ENCODE measurements around the gene CAP1.

Gene CAP1

DNA sequence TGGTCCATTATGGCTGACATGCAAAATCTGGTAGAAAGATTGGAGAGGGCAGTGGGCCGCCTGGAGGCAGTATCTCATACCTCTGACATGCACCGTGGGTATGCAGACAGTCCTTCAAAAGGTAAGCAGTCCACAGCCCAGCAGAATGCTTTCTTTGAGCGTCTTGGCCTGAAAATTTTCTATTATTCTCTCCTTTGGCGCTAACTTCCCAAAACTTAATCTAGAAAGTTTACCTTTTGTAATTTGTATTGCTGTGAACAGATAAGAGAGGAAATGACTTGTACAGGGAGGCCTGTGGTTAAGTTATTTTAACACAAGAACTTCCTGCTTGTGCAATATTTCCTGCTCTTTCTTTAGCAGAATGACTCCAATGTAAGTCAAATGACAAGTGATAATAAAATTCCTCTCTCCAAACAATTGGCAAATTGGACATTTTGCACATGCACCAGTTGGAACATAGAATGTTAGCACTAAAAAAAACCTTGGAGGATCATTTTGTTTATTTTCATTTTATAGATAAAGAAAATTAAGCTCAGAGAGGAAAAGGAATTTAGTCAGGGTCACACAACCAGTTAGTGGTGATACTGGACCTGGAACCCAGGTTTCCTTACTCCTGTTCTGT is 18.9 kb downstream of the CAP1 start:
- no peak for DNase-seq

DNA sequence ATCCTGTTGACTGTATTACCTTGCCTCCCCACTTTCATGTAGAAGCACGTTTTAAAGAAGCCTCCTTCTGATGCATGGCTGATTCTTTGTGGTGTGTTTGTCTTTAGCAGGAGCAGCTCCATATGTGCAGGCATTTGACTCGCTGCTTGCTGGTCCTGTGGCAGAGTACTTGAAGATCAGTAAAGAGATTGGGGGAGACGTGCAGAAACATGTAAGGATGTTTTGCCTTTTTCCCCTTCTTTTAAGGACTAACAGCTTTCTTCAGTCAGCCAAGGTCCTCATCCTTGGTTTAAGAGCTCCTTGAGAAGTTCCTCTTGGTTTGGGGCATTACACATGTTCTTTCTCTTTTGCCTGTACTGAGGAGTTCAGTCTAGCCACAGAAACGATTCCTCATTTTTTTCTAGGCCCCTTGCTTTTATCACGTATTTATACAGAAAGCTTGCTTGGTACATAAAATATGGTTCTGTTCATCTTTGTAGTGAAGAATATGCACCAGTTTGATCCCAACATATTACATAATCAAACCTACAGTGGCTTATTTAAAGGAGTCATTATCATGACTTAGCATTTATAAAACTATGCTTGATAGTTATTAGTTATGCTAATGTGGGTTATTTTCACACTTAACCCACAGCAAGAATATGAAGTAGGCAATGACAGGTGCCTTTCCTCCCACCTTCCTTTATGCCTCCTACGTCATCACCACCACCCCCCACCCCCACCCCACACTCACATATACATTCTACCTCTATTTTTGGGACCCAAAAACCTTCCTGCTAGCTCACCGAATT is 19.6 kb downstream of the CAP1 start:
- DNase-seq, result no peak

DNA sequence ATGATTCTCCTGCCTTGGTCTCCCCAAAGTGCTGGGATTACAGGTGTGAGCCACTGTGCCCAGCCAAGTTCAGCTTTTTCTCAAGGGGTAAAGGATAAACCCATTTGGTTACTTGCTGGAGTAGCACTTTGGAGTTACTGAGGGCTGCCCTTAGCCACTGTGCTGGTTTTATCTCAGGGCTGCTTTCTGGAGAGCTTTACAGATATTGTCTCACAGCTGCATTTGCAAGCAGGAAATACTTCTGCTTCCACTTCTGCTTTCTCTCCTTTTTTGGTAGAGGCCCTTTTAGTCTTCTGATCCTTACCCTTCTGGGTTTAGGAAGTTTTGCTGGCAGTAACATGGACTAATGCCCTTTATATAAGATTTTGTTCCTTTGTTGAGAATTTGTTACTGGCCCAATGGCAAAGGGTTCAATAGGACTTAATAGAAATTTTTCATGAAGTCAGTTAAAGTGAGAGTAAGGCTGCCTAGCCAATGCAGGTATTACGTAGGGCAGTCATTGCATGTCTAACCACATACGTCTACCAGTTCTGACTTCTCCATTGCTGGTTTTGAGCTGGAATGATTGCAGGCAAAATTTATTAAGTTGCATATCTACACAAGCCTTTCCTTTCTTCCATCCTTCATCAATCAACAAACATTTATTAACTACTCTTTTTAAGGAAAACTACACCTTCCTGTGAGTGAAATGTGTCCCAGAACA is 24.4 kb downstream of the CAP1 start:
- DNase-seq, result no peak

- no peak for DNase-seq
These were observed 26.5 kb downstream of the CAP1 start for GRCh38 chr1:40067023-40067422.

GRCh38 chr1:40067851-40068250 is 27.3 kb downstream of the CAP1 start:
- no peak for DNase-seq

GRCh38 chr1:40072142-40072541 is 31.6 kb downstream of the CAP1 start:
- DNase-seq, result peak in 1 of 3 experiments; percentile 4

DNA sequence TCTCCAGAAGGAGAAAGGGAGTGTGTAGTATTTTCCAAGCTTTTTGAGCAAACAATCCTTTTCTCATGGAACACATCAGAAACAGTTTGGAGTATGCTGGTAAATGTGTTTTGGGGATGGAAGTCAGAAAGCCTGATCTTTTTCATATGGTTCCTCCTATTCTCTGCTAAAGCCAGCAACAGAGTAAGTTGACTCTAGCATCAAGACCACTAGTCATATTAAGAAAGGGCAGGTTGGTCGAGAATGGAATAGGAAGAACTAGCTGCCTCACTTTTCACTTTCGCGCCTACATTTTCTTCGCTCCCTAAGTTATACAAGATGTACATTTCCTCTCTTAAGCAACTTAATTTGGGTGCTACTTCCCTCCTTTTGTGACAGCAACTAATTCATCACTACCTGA is 32.5 kb downstream of the CAP1 start:
- DNase-seq, result no peak

DNA sequence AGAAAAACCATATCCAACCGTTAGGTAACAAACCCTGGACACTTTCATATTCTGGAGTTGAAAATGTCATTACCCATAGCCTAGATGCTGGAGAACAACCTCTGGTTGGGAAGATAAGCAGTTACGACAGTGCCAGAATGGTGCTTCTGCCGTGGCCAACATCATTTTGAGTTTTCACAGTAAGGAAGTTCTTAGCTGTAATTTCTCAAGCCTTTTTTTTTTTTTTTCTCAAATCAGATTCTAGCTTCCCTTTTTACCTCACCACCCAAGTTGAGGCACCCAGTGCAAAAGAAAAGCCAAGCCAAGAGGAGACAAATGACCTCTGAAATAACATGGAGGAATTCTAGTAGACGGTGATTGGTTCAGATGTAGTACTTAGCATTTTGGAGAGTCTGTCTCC is 34.7 kb downstream of the CAP1 start:
- no peak for DNase-seq

- no peak for DNase-seq
These were observed 36.4 kb downstream of the CAP1 start for GRCh38 chr1:40076895-40077312.

DNA sequence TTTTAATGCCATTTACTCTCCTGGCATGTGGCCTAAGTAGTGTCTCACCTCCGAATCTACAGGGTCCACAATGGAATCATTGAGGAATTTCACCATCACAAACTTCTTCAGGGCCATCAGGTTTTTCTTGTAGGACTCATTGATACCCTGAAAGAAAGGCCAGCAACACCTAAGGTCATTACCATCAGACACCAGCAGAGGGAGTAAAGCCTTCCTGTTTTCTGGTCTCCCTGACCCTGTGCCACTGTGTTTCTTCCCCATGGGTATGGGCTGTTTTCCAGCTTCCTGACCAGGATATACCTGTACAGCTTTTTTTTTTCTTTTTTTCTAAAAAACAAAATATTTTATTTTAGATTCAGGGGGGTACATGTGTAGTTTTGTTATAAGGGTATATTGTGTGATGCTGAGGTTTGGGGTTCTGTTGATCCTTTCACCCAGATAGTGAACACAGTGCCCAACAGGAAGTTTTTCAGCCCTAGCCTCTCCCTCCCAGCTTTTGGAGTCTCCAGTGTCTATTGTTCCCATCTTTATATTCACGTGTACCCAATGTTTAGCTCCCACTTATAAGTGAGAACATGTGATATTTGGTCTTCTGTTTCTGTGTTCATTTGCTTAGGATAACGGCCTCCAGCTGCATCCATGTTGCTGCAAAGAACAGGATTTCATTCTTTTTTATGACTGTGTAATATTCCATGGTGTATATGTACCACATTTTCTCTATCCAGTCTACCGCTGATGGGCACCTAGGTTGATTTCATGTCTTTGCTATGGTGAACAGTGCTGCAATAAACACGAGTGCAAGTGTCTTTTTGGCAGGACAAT is 38.2 kb downstream of the CAP1 start:
- DNase-seq, result peak; percentile 28 to 76 (median 40)

GRCh38 chr1:40079774-40080400 is 39.4 kb downstream of the CAP1 start:
- DNase-seq, result no peak

DNA sequence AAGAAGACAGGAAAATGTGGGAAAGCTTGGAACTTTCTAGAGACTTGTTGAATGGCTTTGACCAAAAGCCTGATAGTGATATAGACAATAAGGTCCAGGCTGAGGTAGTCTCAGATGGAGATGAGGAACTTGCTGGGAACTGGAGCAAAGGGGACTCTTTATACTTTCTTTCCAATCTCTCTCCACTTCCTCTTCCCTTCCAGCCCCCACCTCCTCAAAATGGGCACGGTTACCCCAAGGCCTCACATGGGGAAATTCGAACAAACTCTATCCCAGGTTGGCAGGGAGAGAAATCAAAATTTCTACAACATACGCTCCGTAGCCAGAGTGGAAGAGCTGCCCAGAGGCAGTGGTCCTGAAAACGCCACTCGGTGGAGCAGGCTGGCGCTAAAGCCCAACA is 41.3 kb downstream of the CAP1 start:
- DNase-seq, result no peak

DNA sequence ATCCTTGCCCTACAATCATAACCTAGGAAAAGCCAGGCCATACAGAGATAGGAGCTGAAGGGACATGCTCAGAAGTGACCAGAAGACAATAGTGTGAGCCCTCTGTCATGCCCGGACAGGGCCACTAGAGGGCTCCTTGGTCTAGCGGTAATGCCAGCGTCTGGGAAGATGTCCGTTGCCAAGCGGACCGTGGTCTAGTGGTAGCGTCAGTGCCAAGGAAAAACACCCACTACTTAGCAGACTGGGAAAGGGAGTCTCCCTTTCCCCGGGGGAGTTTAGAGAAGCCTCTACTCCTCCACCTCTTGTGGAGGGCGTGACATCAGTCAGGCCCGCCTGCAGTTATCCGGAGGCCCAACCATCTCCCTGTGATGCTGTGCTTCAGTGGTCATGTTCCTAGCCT is 44.2 kb downstream of the CAP1 start:
- peak; percentile 44 to 67 (median 60) for DNase-seq

GRCh38 chr1:40090652-40091355 is 50.3 kb downstream of the CAP1 start:
- DNase-seq, result no peak

DNA sequence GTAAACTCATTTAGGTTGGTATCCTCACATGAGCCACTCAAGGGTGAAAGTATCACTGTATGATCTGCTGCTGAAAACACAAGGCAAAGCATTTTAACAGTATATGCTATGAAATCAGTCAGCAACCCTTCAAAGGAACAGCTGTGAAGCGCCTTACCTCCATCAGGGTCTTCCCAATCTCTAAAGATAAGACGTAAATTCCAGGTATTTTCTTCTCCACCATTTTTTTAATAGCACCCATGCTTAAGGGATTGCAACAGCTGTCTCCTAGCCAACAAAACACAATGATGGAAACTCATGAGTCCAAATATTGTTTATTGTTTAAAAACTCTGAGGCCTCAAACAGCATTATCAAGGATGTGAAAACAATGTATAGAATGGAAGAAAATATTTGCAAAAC is 51.7 kb downstream of the CAP1 start:
- no peak for DNase-seq

DNA sequence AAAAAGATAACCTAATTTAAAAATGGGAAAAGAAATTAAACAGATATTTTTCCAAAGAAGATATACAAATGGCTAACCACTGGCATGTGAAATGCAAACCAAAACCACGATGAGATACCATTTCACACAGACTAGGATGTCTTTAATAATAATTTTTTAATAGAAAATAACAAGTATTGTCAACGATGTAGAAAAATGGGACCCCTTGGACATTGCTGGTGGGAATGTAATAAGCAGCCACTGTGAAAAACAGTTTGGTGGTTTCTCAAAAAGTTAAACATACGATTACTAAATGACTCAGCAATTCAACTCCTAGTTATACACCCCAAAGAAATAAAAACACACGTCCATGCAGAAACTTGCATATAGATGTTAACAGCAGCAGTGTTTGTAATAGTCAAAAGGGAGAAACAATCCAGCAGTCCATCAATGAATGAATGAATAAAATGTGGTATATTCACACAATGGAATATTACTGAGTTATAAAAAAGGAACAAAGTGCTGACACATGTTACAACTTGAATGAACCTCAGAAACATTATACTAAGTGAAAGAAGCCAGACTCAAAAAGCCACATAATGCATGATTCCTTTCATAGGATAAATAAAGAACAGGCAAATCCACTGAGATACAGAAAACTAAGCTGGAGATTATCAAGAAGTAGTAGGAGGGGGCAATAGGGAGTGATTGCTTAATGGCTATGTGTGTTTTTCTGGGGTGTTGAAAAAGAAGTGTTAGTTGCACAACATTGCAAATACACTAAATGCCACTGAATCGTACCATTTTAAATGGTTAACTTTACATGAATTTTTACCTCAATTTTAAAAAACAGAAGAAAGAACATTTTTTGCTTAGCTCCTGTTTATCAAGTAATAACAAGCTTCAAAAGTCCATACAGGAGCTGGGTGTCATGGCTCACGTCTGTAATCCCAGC is 52.4 kb downstream of the CAP1 start:
- no peak for DNase-seq

DNA sequence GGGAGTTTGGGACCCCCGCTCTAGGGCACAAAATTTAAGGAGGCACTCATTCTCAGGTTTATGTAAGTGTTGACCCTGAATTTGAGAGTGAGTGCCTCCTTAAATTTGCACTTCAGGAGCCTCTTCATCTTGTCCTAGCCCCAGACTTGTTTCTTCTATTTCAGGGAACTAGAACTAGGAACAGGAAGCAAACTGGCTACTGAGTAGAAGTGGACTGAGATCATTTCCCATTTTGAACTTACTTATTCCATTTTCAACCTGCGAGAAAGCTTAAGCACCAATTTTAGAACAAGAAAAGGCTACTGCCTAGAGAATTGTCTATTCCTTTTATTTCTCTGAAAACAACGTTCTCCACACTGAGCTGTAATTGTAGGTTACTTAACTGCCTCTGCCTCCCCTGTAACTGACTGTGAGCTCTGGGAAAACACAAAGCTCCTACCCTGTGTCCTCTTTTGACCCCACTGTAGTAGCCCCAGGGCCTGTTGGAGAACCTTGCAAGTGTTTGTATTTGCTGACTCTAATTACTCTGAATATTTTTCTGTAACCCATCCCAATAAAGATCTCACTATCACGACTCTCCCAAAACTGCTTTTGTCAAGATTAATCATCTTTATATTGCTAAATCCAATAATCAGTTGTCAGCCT is 54.1 kb downstream of the CAP1 start:
- peak in 2 of 3 experiments; percentile 4 to 60 for DNase-seq

GRCh38 chr1:40095806-40096205 is 55.3 kb downstream of the CAP1 start:
- no peak for DNase-seq

DNA sequence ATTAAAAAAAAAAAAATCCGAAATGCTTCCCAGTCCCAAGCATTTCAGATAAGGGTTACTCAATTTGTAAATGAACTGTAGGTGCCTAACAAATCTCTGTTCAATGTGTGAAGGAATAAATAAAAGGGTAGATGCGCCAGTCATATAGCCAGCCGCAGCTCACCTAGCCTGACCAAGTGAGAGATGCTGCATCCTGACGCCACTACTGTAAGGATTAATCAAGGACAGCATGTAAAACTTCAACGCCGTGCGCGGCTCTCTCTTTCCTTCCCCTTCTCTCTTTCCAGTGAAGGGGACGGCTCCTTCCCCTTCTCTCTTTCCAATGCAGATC is 56.1 kb downstream of the CAP1 start:
- no peak for DNase-seq

All from NCI-H1417 (cell line).